Sciatic nerve (tissue), 2 donors: Measurements from ENCODE around the gene NFU1. TPM values are rescaled to one million over a fixed set of nuclear protein-coding genes. Genes with fewer than 3 reads are reported as not detected.
A peak's percentile ranks its signal among the peaks of the same experiment; 100 is the strongest.
"Not testable (repeated sequence)": the region's sequence is repeated elsewhere in the genome, so short reads cannot be mapped to it uniquely, and the experiment has no call there.

Experiments
- ATAC-seq: fragments of 200-7000 bp; cut with Tn5 transposase; one replicate; pipeline ENCODE4 v1.9.1; 2020; ENCODE audit warnings: mild to moderate bottlenecking, moderate library complexity
- DNase-seq: peaks from one replicate; pipeline ENCODE4 v3.0.0-alpha.2; 2020; ENCODE audit warnings: low spot score
- intact Hi-C: fragments of 100-400 bp; cut with DNase I; formaldehyde crosslinking; loops from one replicate; pipeline ENCODE4 v1.14.2; 2022
- total RNA-seq: library from RNA; stranded (reverse); fragmentation: NEBNext Ultra II Directional; extraction: Animal tissue kit (Norgen Biotek cat#: 25700); gene quantifications from one replicate; pipeline ENCODE4 v1.2.1, GENCODE V29; 2021
- donor health status: DM: no; HTN: no; CAD: no.
- donor health status: DM: no; HTN: no; CAD: no.

The NFU1 gene
- total RNA-seq, 1 donor from 2014 or later: 35.5 TPM

DNA sequence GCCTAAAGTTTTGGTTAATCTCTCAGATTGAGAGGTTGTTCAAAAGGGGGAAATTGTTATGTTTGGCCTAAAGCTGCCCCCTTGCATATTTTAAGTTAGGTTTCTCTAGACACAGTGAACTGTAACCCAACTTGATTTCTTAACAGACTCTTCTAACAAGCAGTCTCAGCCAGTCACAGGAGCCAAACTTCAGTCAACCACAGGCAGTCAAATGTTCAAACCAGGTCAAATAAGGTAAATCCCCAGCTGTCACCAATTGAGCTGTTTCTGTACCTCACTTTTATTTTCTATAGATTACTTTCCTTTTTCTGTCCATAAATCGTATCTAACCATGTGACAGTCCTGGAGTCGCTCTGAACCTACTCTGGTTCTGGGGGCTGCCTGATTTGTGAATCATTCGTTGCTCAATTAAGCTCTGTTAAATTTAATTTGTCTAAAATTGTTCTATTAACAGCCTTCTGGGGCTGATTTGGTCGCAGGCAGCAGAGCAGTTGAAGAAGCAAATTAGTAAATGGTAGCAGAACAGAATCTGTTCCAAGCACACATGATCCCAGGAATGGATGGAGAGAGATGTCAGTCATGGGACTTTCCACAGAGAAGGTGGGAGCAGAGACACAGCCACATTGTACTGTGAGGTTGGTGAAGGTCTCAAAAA lies 16.4 kb upstream of the NFU1 start:
- no peak for ATAC-seq
- intact Hi-C loops: no loop called here
- DNase-seq: no peak

DNA sequence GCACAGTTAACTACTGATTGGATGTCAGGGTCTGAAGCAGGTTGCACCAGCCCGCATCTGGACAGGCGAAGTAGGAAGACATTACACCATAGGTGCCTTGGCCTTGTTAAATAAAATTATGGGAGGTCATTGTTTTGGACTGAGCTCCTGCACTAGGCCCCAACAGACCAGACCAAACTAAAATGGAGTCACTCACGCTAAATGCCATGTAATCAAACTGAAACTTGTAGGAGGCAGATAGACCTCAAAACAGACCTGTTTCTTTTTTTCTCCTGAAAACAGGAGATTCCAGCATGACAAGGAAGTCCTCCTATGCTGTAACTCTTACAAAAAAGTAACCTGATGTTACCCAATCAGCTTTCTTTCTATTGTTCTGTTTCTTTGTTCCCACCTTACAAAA lies 15.5 kb upstream of the NFU1 start:
- DNase-seq (no peak), ATAC-seq (no peak)
- intact Hi-C loops: no loop called here

DNA sequence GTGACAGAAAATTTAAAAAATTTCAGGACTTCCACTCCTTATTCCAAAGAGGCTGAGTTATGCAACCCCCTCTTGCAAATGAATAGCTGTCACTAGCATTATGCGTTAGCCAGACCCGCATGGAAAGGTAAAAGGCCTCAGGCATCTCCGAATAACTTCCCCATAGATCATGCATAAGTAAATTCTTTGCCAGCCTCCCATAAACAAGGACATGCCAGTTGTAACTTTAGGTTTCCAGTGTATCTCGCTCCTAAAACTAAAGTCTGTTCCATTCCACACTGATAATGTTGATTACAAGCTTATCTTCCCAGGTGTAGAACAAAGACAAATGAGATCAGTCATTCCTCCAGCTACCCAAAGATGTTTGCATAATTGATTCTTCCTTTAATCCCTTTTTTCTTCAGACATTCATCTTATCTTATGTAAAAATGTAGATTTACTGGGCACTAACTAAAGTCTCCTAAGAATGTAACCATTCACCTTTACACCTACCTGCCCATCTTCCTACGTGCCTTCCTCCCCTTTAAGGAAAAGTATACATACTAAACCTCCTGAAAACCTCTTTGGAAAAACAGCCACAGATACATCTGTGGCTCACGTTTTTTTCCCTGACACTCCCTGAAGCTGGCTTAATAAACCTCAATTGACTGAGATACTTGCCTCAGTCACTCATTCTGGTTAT lies 13.6 kb upstream of the NFU1 start:
- DNase-seq (no peak), ATAC-seq (no peak)
- intact Hi-C loops: no loop called here

- ATAC-seq: no peak
- no peak for DNase-seq
- intact Hi-C loops: no loop called here
Measured at GRCh38 chr2:69449906-69450305, 12.7 kb upstream of the NFU1 start.

GRCh38 chr2:69443673-69444072 lies 6.4 kb upstream of the NFU1 start:
- ATAC-seq, DNase-seq, intact Hi-C loops: not testable (repeated sequence)

DNA sequence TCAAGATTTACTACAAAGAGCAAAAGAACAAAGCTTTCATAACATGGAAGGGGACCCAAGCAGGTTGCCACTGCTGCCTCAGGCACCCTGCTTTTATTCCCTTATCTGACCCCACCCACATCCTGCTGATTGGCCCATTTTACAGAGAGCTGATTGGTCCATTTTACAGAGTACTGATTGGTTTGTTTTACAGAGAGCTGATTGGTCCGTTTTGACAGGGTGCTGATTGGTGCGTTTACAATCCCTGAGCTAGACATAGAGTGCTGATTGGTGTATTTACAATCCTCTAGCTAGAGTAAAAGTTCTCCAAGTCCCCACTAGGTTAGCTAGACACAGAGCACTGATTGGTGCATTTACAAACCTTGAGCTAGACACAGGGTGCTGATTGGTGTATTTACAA lies 2.3 kb upstream of the NFU1 start:
- ATAC-seq, DNase-seq, intact Hi-C loops: not testable (repeated sequence)

GRCh38 chr2:69438580-69438979 lies 1.3 kb upstream of the NFU1 start:
- ATAC-seq (no peak), DNase-seq (no peak)
- intact Hi-C loops: no loop called here

DNA sequence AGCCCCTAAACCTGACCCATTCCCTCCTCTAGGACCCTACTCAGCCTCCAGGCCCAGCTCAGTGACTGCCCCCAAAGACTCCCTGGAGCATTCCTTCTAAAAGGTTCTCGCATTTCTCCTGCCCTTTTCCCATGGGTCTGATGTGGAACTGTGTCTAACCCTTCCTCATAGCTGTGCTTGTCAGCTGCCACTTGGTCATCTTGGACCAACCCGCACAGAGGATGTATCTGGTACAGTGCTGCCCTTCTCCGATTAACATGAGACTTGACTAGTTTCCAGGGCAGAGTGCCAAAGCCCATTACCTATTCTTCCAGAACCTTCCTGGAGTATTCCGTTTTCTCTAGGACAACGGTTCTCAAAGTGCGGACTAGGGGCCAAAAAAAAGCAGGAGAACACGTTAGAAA lies 518 bp upstream of the NFU1 start:
- ATAC-seq (peak; percentile 76), DNase-seq (peak; percentile 72)
- intact Hi-C loops: no loop called here

DNA sequence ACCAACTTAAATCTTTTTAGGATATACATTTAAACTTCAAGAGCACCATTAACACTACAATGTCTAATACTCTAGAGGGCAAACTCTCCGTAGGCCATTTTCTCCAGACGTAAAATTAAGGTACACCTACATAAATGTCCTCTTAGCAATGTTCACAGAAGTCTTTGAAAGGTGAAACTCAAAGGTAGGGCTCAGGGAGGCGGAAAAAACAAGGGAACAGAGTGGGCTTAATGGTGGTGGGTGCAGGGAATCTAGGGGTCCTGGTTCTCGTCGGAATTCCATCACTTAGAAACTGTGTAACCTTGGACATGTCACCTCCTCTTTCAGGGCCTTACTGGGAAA lies 668 bp downstream of the NFU1 start:
- no peak for ATAC-seq
- intact Hi-C loops: no loop called here
- DNase-seq: no peak

DNA sequence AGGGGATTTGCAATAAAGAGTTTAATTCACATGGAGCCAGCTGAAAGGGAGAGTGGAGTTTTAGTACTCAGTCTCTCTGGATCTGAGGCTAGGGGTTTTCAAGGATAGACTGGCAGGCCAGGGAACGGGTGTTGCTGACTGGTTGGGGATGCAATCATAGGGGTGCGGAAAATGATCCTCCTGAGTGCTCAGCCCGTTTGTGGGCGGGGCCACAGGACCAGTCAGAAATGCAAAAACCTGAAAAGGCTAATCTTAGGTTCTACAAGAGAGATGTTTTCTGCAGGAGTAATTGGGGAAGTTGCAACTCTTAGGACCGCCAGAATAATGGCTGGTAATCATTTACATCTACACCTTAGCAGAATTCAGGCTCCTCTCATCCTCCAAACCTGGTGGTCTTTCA lies 2.5 kb downstream of the NFU1 start:
- intact Hi-C loops: no loop called here
- ATAC-seq (no peak), DNase-seq (no peak)

DNA sequence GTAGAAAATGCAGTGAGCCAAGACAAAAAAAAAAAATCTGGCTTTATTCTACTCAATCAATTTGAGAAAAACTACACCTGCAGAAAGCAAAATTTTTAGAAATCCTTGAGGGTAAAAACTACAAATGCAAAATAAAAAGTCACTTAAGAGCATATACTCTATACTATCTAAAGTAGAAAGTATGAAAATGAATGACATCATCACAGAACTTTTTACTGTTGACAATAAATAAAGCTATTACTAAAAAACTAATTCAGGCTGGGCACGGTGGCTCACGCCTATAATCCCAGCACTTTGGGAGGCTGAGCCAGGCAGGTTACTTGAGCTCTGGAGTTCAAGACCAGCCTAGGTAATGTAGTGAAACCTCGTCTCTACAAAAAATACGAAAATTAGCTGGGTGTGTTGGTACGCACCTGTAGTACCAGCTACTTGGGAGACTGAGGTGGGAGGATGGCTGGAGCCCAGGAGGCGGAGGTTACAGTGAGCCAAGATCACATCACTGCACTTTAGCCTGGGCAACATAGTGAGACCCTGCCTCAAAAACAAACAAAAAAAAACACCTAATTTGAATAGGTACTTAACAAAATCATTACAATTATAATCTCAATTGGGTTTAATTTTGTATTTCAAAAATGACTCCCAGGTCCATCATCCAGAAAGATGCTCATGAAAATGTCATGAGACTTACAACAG lies 7.6 kb downstream of the NFU1 start:
- DNase-seq (no peak), ATAC-seq (no peak)
- intact Hi-C loops: no loop called here

- intact Hi-C loops: no loop called here
- no peak for DNase-seq
- no peak for ATAC-seq
Measured at GRCh38 chr2:69428981-69429380, 8.3 kb downstream of the NFU1 start.

DNA sequence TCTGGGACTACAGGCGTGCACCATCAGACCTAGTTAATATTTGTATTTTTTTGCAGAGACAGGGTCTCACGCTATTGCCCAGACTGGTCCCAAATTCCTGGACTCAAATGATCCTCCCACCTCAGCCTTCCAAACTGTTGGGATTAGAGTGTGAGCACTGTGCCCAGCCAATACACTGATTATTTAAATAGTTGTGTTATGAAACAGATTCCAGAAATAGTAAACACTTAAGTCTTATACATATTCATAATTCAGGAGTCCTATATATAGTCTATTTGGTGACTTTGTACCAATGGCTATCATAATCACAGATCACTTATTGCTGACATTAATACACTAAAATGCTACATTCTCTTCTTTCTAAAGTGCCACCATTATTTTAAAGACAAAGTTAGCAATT lies 12.8 kb downstream of the NFU1 start:
- ATAC-seq (no peak), DNase-seq (no peak)
- intact Hi-C loops: no loop called here

DNA sequence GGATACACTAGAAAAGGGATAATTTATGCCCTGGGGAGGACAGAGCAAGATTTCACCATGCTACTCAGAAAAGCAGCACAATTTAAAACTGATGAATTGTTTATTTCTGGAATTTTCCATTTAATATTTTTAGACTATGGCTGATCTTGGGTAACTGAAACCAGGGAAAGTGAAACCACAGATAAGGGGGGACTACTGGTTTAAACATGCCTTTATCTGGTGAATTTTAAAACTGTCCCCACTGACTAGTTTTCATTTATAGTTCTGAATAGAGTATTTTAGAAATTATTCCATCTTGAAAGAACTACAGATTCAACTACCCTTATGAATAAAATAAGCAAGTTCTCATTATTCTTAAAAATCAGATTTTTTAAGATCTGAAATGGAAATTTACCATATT lies 15.0 kb downstream of the NFU1 start:
- DNase-seq (no peak), ATAC-seq (no peak)
- intact Hi-C loops: no loop called here

- ATAC-seq, DNase-seq, intact Hi-C loops: not testable (repeated sequence)
Measured at GRCh38 chr2:69419111-69419510, 18.1 kb downstream of the NFU1 start.

DNA sequence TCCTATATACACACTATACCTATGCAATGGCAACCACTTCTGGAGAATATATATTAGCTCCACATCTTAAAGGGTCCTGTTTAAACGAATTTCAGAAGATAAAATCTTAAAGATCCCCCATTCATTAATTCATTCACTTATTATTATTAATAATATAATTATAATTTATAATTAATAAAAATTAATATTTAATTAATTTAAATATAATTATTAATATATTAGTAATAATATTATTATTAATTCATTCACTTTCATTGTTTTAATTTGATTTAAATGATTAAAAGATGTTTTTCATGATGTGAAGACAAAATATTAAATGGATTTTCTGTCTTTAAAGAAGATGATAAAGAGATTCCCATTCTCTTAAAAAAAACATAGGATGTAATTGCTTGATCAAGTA lies 21.1 kb downstream of the NFU1 start:
- ATAC-seq (no peak), DNase-seq (no peak)
- intact Hi-C loops: no loop called here

GRCh38 chr2:69411120-69411519 lies 26.1 kb downstream of the NFU1 start:
- no peak for DNase-seq
- ATAC-seq: no peak
- intact Hi-C loops: no loop called here

DNA sequence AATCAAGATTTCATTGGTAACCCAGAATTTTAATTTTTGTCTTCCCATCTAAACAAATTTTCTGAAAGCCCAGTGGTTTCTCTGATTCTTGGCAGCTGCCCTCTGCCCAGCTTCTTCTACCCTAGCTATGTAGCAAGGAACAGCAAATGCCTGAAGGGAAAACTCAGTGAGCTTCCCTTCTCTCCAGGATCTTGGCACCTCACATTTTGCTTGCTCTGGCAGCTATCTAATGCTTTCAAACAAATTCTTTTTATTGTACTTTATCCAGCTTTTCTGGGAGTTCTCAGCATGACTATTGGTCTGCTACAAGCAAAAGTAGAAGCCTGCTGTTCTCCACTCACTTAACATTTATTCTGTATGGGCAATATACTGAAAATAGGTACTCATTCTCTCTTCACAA lies 31.9 kb downstream of the NFU1 start:
- no peak for DNase-seq
- no peak for ATAC-seq
- intact Hi-C loops: no loop called here

- intact Hi-C loops: no loop called here
- ATAC-seq (no peak), DNase-seq (no peak)
Measured at GRCh38 chr2:69400121-69400520, 37.1 kb downstream of the NFU1 start.

DNA sequence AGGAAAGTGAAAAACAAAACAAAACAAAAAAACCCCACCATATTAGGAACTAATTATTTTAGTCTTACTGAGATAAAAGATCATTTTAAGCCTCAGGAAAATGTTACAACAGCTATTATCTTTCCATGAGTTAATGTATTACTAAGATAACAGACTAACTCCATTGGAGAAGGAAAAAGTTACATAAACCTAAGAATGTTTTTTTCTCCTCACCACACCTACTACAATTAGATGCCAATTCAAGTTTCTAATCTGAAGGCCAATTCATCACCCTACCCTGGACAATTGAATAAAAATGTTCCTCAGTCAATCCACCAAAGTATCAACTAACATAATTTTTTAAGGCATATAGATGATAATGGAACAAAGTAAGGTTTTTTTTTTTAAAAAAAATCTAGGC lies 40.0 kb downstream of the NFU1 start:
- intact Hi-C loops: no loop called here
- DNase-seq (no peak), ATAC-seq (no peak)

GRCh38 chr2:69395866-69396265 lies 41.4 kb downstream of the NFU1 start:
- no peak for DNase-seq
- intact Hi-C loops: no loop called here
- ATAC-seq: no peak
